NCI-H2081 (cell line): ENCODE data around the gene FBXO17.
"Not testable (repeated sequence)": the region's sequence is repeated elsewhere in the genome, so short reads cannot be mapped to it uniquely, and the experiment has no call there.

Experiments
- DNase-seq, 2 experiments: peaks; one replicate each; lab custom pipeline; 2025; lab: John Stamatoyannopoulos, UW

FBXO17 gene

DNA sequence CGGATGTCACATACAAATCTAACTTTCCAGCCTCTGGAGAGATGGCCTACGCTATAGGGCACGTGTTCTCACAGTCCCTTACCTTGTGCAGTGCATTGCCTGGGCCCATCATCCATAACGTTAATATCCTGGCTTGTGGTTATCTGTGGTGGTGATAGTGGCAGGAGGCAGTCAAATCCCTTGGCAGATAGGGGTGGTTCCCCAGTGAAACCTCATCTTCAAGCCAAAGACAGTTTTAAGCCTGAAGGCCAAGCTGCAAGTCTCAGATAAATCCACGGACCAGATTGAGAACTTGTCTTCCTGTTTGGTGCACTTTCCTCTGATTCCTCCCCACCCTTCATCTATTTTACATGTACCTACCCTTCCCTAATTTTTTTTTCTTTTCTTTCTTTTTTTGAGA lies 4.3 kb upstream of the FBXO17 start:
- no peak for DNase-seq

DNA sequence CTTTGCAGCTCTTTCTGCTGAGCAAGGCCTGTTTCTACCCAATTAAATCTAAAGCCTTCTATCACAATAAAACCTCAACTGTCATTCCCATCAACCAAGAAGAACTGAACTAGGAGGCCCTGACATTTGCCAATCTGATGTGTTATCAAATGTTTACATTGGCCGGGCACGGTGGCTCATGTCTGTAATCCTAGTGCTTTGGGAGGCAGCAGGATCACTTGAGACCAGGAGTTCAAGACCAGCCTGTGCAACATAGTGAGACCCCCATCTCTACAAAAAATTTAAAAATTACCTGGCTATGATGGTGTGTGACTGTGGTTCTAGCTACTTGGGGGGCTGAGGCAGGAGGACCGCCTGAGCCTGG lies 2.8 kb upstream of the FBXO17 start:
- no peak for DNase-seq

DNA sequence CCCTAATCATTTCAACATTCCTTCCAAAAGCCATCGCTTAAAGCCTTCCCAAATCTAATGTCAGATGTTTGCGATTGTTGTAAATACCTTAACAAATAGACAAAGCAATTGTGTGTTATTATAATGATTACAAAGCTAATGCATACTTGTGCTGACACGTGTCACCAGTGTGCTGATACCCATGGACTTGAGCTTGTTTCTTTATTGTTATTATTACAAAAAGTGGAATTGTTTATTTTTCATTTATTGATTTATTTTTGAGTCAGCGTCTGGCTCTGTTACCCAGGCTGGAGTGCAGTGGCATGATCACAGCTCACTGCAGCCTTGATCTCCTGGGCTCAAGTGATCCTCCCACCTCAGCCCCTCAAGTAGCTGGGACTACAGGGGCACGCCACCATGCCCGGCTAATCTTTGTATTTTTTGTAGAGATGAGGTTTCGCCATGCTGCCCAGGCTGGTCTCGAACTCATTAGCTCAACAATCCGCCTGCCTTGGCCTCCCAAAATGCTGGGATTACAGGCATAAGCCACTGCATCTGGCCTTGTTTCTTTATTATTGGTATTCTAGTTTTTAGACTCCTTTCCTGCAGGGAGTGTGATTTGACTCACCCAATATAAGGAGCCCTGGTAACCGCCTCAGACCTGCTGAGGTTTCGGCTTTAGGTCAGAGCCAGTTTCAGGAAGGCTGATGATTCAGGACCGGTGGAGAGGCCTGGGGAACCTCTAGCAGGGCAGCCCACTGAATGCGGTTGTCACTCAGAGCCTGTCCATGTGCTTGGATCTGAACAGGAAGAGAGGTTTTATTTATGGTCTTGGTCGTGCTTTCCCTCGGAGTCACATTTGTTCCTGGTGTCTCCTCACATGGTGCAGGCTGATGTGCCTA lies 2.1 kb upstream of the FBXO17 start:
- DNase-seq: no peak

DNA sequence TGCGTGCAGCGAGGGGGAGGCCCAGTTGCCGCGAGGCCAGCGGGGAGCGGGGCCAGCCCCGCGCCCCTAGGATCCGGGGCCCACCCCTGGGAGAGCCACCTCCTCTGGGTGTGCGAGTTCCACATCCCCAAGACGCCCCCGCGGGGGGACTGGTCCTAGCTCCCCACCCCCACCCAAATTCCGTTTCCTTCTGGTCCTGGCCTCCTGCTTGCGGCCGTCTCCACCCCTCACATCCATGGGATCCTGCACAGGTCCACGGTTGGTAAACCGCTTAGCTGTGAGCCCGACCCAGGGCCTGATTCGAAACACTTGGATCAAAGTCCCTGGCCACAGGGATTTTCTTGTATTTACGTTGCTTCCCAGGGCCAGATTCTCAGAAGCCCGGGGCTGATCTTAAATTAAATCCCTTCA lies 324 bp upstream of the FBXO17 start:
- DNase-seq: no peak

DNA sequence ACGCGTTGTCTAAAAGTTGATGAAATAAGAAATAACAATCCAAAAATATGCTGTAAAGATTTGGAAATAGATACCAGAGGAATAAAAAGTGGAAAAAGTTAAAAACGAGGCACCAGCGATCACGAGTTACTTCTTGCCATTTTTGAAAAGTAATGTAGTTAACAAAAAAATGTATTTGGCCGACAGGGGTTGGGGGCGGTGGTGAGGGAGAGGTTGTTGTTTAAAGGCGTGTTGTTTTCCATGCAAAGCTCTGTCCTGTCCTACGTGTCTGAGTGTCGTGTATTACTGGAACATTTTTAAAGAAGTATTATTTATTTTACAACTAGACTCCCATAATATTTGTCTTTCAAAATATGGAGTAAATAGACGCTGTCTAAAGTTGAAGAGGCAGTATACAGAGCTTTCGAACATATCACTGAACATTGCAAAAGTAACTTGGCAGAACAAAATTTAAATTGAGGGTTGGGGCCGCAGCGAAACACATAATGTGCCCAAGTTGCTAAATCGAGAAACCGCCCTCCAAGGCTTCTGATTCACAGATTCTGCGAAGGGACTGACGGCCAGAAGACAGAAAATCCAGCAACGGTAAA lies 823 bp downstream of the FBXO17 start:
- DNase-seq: no peak

DNA sequence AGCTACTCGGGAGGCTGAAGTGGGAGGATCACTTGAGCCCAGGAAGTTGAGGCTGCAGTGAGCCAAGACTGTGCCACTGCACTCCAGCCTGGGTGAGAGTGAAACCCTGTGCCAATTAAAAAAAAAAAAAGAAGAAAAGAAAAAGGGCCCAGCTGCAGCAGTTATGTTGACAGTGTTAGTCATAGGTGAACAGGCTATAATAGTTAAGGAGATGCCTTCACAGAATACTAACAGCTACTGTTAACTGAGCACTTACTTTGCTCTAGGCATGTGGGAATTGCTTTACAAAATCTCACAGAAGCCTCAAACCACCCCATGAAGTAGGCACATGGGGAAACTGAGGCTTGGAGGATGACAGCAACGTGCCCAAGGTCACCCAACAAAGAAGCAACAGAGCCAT lies 3.9 kb downstream of the FBXO17 start:
- DNase-seq: no peak

DNA sequence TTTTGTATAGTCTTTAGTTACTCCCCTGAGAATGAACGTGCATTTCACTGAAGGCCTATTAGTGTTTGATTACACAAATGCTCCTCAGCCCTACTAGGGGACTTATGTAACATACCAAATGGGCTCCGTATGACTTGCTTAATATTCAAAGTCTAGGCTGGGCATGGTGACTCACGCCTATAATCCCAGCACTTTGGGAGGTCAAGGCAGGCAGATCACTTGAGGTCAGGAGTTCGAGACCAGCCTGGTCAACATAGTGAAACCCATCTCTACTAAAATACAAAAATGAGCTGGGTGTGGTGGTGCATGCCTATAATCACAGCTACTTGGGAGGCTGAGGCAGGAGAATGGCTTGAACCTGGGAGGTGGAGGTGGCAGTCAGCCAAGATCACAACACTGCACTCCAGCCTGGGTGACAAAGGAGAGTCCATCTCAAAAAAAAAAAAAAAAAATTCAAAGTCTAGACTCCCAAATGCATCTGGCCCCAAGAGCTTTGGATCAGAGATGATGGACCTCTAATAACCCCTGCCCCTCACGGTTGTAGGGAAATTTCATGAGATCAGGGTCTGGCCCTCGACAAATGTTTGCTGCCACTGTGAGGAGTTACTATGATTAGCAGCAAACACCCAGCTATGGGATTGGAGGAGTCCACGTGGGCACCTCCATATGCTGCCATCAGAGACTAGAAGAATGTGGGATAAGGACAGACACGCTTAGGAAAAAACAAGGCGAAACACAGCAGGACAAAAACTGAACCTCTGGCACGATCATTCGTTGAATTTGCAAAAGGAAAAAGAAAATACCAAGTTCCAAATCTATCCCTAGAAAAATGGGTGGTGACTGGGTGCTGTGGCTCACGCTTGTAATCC lies 4.6 kb downstream of the FBXO17 start:
- no peak for DNase-seq

DNA sequence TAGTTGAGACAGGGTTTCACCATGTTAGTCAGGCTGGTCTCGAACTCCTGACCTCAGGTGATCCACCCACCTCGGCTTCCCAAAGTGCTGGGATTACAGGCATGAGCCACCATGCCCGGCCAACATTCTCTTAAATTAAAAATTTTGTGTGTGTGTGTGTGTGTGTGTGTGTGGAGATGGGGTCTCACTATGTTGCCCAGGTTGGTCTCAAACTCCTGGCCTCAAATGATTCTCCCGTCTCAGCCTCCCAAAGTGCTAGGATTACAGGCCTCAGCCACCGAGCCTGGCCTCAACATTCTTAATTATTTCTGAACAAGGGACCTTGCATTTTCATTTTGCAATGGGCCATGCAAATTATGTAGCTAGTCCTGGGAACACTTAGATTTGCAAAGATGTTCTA lies 9.4 kb downstream of the FBXO17 start:
- DNase-seq: not testable (repeated sequence)

DNA sequence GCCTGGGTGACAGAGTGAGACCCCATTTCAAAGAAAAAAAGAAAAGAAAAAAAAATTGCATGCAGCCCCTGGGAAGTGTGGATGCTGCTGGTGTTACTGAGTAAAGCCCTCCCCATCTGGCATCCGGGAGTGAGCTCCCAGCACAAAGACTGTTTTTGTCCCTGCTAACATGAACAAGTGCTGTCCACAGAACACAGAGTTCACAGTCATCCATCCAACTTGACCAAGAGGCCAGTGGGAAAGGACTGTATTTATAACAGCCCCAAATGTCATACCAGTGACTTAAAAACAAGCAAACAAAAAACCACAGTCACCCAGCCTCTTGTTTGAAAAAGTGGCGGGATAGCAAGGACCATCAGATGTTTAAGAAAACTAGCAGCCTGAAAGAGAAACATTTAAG lies 10.8 kb downstream of the FBXO17 start:
- DNase-seq: no peak

DNA sequence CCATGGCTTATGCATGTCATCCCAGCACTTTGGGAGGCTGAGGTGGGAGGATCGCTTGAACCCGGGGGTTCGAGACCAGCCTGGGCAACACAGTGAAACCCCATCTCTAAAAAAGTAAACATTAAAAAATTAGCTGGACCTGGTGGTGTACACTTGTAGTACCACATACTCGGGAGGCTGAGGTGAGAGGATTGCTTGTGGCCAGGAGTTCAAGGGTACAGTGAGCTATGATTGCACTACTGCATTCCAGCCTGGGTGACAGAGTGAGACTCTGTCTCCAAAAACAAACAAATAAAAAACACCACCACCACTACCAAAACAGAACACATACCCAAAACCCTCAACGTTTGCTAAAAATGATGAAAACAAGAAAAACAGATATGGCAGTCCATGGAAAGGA lies 15.9 kb downstream of the FBXO17 start:
- DNase-seq: no peak

DNA sequence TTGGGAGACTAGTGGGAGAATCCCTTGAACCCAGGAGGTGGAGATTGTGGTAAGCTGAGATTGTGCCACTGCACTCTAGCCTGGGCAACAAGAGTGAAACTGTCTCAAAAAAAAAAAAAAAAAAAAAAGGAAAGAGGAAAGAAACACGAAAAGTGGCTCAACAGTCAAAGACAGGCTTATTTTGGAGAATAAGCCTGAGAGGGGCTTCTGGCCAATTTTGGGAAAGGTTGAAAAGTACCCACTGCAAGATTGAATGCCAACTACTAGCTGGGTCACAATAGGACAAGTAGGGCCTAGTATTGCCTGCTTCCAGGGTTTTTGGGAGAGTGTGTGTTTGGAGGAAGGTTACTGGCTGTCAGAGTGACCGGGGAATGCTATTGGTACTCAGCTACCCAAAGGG lies 17.2 kb downstream of the FBXO17 start:
- no peak for DNase-seq

DNA sequence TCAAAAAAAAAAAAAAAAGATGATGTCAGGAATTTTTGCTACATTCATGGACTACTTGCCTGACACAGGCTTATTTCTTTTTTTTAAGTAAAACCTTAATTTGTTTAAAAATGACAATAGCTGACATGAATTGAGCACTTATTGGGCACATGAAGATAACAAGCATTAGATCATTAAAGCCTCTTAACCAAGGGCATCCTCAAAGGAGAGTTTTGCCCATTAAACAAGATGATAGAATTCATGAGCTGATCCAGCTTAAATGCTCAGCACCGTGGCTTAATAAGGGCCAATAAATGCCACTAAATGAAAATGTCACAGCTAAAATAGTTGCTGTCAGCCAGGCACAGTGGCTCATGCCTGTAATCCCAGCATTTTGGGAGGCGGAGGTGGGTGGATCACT lies 19.3 kb downstream of the FBXO17 start:
- DNase-seq: no peak

DNA sequence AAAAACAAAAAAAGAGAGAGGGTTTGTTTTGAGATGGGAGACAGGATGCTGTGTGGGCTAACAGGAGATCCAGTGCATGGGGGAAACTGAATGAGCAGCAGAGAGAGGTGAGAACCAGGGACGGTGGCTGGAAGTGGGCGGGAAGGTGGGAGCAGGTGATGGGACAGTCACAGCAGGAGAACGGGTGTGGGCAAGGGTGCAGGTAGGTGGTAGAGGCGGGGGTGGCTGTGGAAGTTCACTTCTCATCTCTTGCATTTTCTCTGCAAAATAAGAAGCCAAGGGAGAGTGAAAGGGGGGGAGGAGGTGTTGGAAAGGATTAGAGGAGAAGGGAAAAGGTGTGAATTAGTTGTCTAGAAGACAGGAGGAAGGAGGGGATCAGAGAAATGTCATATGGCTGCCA lies 21.9 kb downstream of the FBXO17 start:
- DNase-seq: no peak

DNA sequence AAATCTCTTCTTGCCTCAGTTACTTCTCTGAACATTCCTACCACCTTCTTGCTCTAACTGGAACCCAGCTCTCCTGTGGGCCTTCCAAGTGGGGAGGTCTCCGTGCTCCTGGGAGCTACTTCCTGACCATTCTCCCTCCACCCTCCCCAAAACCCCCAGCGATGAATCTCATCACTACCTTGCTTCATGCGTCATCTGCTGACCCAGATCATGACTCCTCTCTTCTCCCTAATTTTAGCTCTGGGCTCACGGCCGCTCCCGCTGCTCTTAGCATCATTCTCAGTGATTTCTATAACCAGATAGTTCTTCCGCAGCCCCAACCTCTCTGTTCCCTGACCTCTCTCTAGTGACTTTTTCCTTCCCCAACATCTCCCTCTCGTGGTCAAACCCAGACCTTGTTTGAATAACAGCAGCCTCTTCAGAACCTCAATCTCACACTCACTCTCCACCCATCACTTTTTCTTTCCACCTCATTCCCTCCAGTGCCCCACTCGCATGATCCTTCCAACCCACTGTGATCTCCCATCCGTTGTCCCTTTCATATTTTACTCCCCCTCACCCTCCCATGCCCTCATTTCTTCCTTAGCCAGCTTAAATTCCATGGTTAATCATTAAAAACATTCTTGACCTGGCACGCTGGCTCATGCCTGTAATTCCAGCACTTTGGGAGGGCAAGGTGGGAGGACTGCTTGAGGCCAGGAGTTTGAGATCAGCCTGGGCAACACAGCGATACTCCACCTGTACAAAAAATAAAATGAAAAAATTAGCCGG lies 23.0 kb downstream of the FBXO17 start:
- DNase-seq: peak; percentile 52 to 65

DNA sequence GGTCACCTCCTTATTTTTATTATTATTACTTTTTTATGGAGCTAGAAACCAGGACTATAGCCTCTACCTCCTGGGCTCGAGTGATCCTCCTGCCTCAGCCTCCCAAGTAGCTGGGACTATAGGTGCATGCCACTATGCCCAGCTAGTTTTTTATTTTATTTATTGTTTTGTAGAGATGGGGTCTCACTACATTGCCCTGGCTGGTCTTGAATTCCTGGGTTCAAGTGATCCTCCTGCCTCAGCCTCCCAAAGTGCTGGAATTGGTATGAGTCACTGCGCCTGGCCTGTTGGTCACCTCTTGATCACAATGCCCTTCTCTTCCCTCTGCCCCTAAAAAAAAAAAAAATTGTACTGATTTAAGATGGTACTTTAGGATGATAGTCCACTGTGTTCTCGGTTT lies 24.4 kb downstream of the FBXO17 start:
- no peak for DNase-seq

DNA sequence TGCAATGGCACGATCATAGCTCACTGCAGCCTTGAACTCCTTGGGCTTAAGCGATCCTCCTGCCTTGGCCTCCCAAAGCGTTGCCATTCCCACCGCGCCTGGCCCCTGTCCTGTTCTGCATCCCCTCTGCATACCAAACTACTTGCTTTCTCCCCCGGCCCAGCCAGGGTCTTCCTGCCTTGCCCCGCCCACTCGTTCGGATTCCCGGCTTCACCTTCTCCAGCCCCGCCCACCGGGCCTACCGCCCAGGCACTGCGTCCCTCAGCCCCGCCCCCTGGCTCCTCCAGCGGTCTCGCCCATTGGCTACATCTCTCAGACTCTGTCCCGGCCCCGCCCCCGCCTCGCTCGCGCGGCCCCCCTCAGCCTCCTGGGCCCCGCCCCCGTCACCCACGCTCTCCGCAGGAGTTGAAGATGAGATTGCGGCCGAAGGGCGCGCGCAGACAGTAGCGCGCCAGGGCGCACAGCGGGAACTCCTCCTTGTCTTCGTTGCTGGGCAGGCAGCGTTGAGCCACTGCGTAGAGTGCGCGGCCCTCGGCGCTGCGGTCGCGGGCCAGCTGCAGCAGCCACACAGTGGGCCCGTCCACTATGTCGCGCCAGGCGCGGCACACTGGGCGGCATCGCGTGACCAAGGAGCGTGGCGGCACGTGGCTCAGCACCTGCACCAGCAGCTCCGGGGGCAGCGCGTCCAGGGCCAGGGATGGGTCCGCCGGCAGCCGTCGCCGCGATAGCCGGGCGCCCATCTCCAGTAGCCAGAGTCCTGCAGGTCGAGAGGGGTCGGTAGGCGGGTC lies 25.8 kb downstream of the FBXO17 start:
- DNase-seq: peak; percentile 64 to 77

DNA sequence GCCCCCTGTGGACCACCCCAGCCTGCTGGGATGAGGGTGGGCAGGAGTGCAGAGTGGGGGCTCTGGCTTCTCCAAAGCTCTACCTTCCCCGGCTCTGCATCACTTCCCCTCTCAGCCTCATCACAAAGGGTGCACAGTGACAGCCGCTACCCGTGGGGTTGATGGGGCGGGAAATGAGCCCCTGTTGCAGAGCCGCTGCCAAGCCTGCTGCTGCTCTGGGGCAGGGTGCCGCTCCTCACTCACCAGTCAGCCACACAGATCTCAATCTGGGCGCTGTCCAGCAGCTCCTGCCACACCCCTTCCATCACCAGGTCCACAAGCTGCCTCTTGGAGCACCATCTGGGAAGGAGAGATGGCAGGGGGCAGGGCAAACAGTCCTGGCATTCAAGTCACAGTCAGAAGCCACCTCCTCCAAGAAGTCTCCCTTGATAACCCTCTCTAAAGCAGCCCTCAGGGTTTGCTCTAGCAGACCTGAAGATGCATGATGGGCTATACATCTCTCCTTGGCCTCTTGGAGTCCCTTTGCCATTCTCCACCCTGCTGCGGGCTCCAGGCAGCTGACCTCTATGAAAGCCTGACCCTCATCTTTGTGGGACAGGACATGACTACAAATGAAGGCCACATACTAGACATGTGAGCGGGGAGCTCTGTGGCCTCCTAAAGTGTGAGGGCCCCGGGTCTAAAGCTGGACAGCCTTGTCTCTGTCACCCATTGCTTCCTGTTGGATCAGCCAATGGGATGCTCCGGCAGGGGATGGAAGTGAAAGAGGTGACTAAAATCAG lies 29.1 kb downstream of the FBXO17 start:
- DNase-seq: no peak

DNA sequence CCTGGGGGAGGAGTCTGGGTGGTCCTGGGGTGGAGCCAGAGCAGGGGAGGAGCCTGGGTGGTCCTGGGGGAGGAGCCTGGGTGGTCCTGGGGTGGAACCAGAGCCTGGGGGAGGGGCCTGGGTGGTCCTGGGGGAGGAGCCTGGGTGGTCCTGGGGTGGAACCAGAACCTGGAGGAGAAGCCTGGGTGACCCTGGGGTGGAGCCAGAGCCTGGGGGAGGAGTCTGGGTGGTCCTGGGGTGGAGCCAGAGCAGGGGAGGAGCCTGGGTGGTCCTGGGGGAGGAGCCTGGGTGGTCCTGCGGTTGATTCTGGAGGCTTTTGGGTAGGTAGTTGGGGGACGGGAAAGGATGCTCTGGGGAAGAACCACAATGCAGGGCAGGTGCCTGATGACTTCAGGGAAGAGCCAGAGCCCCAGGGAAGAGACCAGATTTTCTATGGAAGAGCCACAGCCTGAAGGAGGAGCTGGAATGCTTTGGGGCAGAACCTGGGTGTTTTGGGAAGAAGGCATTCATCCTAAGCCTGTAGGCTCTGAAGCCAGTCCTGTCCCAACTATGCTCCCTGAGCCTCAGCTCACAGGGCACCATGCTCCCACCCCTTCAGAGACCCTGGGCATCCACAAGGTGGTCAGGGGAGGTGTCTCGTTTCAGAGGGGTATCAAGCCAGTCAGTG lies 29.8 kb downstream of the FBXO17 start:
- DNase-seq: no peak

DNA sequence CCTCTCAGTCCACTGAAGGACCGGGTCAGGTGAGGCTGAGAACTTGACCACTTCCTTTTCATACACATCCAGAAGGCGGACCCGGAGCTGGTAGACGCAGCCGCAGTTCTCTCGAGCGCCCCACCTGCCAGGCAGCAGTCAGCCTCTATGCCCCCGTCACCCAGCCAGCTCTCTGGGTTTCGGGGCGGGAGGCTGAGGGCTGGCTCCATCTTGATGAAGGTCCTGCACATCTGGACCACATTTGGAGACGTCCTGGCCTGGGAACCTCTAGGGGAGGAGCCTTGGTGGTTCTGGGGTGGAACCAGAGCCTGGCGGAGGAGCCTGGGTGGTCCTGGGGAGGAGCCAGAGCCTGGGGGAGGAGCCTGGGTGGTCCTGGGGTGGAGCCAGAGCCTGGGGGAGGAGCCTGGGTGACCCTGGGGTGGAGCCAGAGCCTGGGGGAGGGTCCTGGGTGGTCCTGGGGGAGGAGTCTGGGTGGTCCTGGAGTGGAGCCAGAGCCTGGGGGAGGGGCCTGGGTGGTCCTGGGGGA lies 30.5 kb downstream of the FBXO17 start:
- no peak for DNase-seq
